ENCODE results near the gene ATG10.
"Not testable (repeated sequence)": the region's sequence is repeated elsewhere in the genome, so short reads cannot be mapped to it uniquely, and the experiment has no call there.

The ATG10 gene

GRCh38 chr5:82106756-82107155, 134.9 kb downstream of the ATG10 start:
- DNase-seq, result no peak
- Mint-ChIP-seq H3K9me3 (no peaks in the 10 kb centered on the region), H3K4me3 (no peak overlapping the region), H3K4me1 (ENCODE audit: low read depth) (peaks cover 26% of the 10 kb centered on the region), H3K27ac (no peak overlapping the region), H3K27me3 (no peaks in the 10 kb centered on the region), H3K36me3 (ENCODE audit: low read depth) (no peaks in the 10 kb centered on the region)

- Mint-ChIP-seq H3K9me3 (no peaks in the 10 kb centered on the region), H3K27ac (no peak overlapping the region), H3K4me1 (ENCODE audit: low read depth) (peaks cover 26% of the 10 kb centered on the region), H3K36me3 (ENCODE audit: low read depth) (no peaks in the 10 kb centered on the region), H3K4me3 (no peak overlapping the region), H3K27me3 (no peaks in the 10 kb centered on the region)
- no peak for DNase-seq
These were observed 135.4 kb downstream of the ATG10 start for GRCh38 chr5:82107267-82107666.

GRCh38 chr5:82109013-82109412, 137.2 kb downstream of the ATG10 start:
- no peaks in the 10 kb centered on the region for H3K27me3 Mint-ChIP-seq
- H3K27ac Mint-ChIP-seq, result no peak overlapping the region
- no peaks in the 10 kb centered on the region for H3K36me3 Mint-ChIP-seq (ENCODE audit: low read depth)
- no peak overlapping the region for H3K4me3 Mint-ChIP-seq
- no peaks in the 10 kb centered on the region for H3K9me3 Mint-ChIP-seq
- no peak for DNase-seq
- H3K4me1 Mint-ChIP-seq (ENCODE audit: low read depth), result peaks cover 26% of the 10 kb centered on the region

GRCh38 chr5:82109915-82110314, 138.1 kb downstream of the ATG10 start:
- DNase-seq, H3K9me3 Mint-ChIP-seq: not testable (repeated sequence)

GRCh38 chr5:82111191-82111590, 139.4 kb downstream of the ATG10 start:
- Mint-ChIP-seq H3K27ac (no peak overlapping the region), H3K4me3 (no peak overlapping the region), H3K27me3 (no peaks in the 10 kb centered on the region), H3K9me3 (no peaks in the 10 kb centered on the region), H3K4me1 (ENCODE audit: low read depth) (peaks cover 13% of the 10 kb centered on the region), H3K36me3 (ENCODE audit: low read depth) (no peaks in the 10 kb centered on the region)
- DNase-seq, result no peak

More at GRCh38 chr5:82109915-82110314, 138.1 kb downstream of the ATG10 start:
- not testable (repeated sequence) for H3K27ac Mint-ChIP-seq; H3K36me3 Mint-ChIP-seq (ENCODE audit: low read depth); H3K27me3 Mint-ChIP-seq; H3K4me3 Mint-ChIP-seq
- peaks cover 21% of the 10 kb centered on the region for H3K4me1 Mint-ChIP-seq (ENCODE audit: low read depth)

- Mint-ChIP-seq H3K36me3 (ENCODE audit: low read depth) (no peaks in the 10 kb centered on the region), H3K9me3 (no peaks in the 10 kb centered on the region)
These were observed 144.0 kb downstream of the ATG10 start for GRCh38 chr5:82115858-82116257.

GRCh38 chr5:82119889-82120288, 148.1 kb downstream of the ATG10 start:
- Mint-ChIP-seq H3K4me1 (ENCODE audit: low read depth) (no peaks in the 10 kb centered on the region), H3K9me3 (peaks cover 17% of the 10 kb centered on the region)

More at GRCh38 chr5:82115858-82116257, 144.0 kb downstream of the ATG10 start:
- no peaks in the 10 kb centered on the region for H3K27me3 Mint-ChIP-seq
- DNase-seq, result no peak
- no peak overlapping the region for H3K4me3 Mint-ChIP-seq
- H3K27ac Mint-ChIP-seq, result no peak overlapping the region
- peaks cover 6% of the 10 kb centered on the region for H3K4me1 Mint-ChIP-seq (ENCODE audit: low read depth)

GRCh38 chr5:82129723-82130285, 158.0 kb downstream of the ATG10 start:
- Mint-ChIP-seq H3K9me3 (peaks cover 33% of the 10 kb centered on the region), H3K4me1 (ENCODE audit: low read depth) (no peaks in the 10 kb centered on the region), H3K4me3 (no peak overlapping the region), H3K36me3 (ENCODE audit: low read depth) (peaks cover 25% of the 10 kb centered on the region), H3K27ac (no peak overlapping the region), H3K27me3 (no peaks in the 10 kb centered on the region)
- DNase-seq, result no peak

More at GRCh38 chr5:82119889-82120288, 148.1 kb downstream of the ATG10 start:
- Mint-ChIP-seq H3K27ac (no peak overlapping the region), H3K36me3 (ENCODE audit: low read depth) (peaks cover 20% of the 10 kb centered on the region), H3K4me3 (no peak overlapping the region), H3K27me3 (no peaks in the 10 kb centered on the region)
- DNase-seq, result no peak

GRCh38 chr5:82130602-82131001, 158.8 kb downstream of the ATG10 start:
- H3K36me3 Mint-ChIP-seq (ENCODE audit: low read depth), result peaks cover 29% of the 10 kb centered on the region
- H3K4me3 Mint-ChIP-seq, result no peak overlapping the region
- no peaks in the 10 kb centered on the region for H3K27me3 Mint-ChIP-seq
- no peaks in the 10 kb centered on the region for H3K4me1 Mint-ChIP-seq (ENCODE audit: low read depth)
- H3K27ac Mint-ChIP-seq, result no peak overlapping the region
- peaks cover 36% of the 10 kb centered on the region for H3K9me3 Mint-ChIP-seq
- no peak for DNase-seq

- DNase-seq, result no peak
- no peak overlapping the region for H3K27ac Mint-ChIP-seq
- peaks cover 29% of the 10 kb centered on the region for H3K9me3 Mint-ChIP-seq
- H3K27me3 Mint-ChIP-seq, result no peaks in the 10 kb centered on the region
- no peaks in the 10 kb centered on the region for H3K4me1 Mint-ChIP-seq (ENCODE audit: low read depth)
- peaks cover 30% of the 10 kb centered on the region for H3K36me3 Mint-ChIP-seq (ENCODE audit: low read depth)
- no peak overlapping the region for H3K4me3 Mint-ChIP-seq
These were observed 165.4 kb downstream of the ATG10 start for GRCh38 chr5:82137205-82137604.

GRCh38 chr5:82139837-82140236, 168.0 kb downstream of the ATG10 start:
- H3K27me3 Mint-ChIP-seq; H3K4me3 Mint-ChIP-seq; DNase-seq; H3K27ac Mint-ChIP-seq; H3K4me1 Mint-ChIP-seq (ENCODE audit: low read depth): not testable (repeated sequence)
- Mint-ChIP-seq H3K36me3 (ENCODE audit: low read depth) (peaks cover 22% of the 10 kb centered on the region), H3K9me3 (peaks cover 21% of the 10 kb centered on the region)

- peaks cover 3% of the 10 kb centered on the region for H3K9me3 Mint-ChIP-seq
- DNase-seq, result no peak
- H3K4me3 Mint-ChIP-seq, result no peak overlapping the region
- no peaks in the 10 kb centered on the region for H3K4me1 Mint-ChIP-seq (ENCODE audit: low read depth)
- no peak overlapping the region for H3K27ac Mint-ChIP-seq
- no peaks in the 10 kb centered on the region for H3K27me3 Mint-ChIP-seq
- peaks cover 5% of the 10 kb centered on the region for H3K36me3 Mint-ChIP-seq (ENCODE audit: low read depth)
These were observed 170.5 kb downstream of the ATG10 start for GRCh38 chr5:82142217-82142841.

- DNase-seq, result no peak
- no peaks in the 10 kb centered on the region for H3K27me3 Mint-ChIP-seq
- H3K4me1 Mint-ChIP-seq (ENCODE audit: low read depth), result no peaks in the 10 kb centered on the region
- no peaks in the 10 kb centered on the region for H3K36me3 Mint-ChIP-seq (ENCODE audit: low read depth)
- H3K27ac Mint-ChIP-seq, result no peak overlapping the region
- H3K9me3 Mint-ChIP-seq, result peaks cover 2% of the 10 kb centered on the region
- no peak overlapping the region for H3K4me3 Mint-ChIP-seq
These were observed 171.2 kb downstream of the ATG10 start for GRCh38 chr5:82142928-82143577.

GRCh38 chr5:82147860-82148573, 176.2 kb downstream of the ATG10 start:
- H3K4me1 Mint-ChIP-seq (ENCODE audit: low read depth), result no peaks in the 10 kb centered on the region
- no peaks in the 10 kb centered on the region for H3K27me3 Mint-ChIP-seq
- H3K9me3 Mint-ChIP-seq, result peaks cover 2% of the 10 kb centered on the region
- no peak overlapping the region for H3K4me3 Mint-ChIP-seq
- no peaks in the 10 kb centered on the region for H3K36me3 Mint-ChIP-seq (ENCODE audit: low read depth)
- no peak overlapping the region for H3K27ac Mint-ChIP-seq
- no peak for DNase-seq

- H3K36me3 Mint-ChIP-seq (ENCODE audit: low read depth), result no peaks in the 10 kb centered on the region
- no peak for DNase-seq
- H3K27ac Mint-ChIP-seq, result no peak overlapping the region
- no peaks in the 10 kb centered on the region for H3K4me1 Mint-ChIP-seq (ENCODE audit: low read depth)
- H3K4me3 Mint-ChIP-seq, result no peak overlapping the region
- no peaks in the 10 kb centered on the region for H3K9me3 Mint-ChIP-seq
- H3K27me3 Mint-ChIP-seq, result no peaks in the 10 kb centered on the region
These were observed 177.6 kb downstream of the ATG10 start for GRCh38 chr5:82149434-82149833.
